HepG2 (cell line): ENCODE results near the gene NFKB1. TPM values are rescaled to one million over a fixed set of nuclear protein-coding genes. Genes with fewer than 3 reads are reported as not detected.

ENCODE experiments used
- ATAC-seq: fragments of 200-7000 bp; cut with Tn5 transposase; 3 replicates; pipeline ENCODE4 v1.9.1; 2020; ENCODE audit warnings: mild to moderate bottlenecking, moderate library complexity
- BruUV-seq: library from RNA; stranded (reverse); fragments of 400-500 nt; replicated peaks from 2 replicates; lab custom pipeline; 2021; lab: Mats Ljungman, UMichigan
- CTCF ChIA-PET: fragments of 300-600 bp; formaldehyde crosslinking; extraction: SDS; loops from one replicate; lab custom pipeline; 2021; ENCODE audit warnings: low total read pairs, inconsistent platforms, low intra/inter-chr PET ratio; lab: Yijun Ruan, JAX
- POLR2A ChIA-PET: fragments of 350-600 bp; sonication (Branson Sonifier 250); formaldehyde crosslinking; loops from one replicate; lab custom pipeline; 2020; ENCODE audit warnings: antibody characterized with exemption, inconsistent platforms; lab: Yijun Ruan, JAX
- DNase-seq: peaks from one replicate; pipeline ENCODE4 v3.0.0-alpha.2; 2015; ENCODE audit warnings: low spot score
- FAIRE-seq: peaks from 3 replicates; lab custom pipeline; 2011; peaks lifted over from hg19 to GRCh38; lab: Jason Lieb, UNC
- H2AFZ ChIP-seq: one replicate; pipeline ENCODE4 v1.6.1; 2011; ENCODE audit warnings: low read length, inconsistent platforms
- H3K27ac ChIP-seq: fragments of 300-600 bp; 3 replicates; pipeline ENCODE4 v1.8.0; 2011; ENCODE audit warnings: mixed run types, mild to moderate bottlenecking, mixed read lengths, low read length, inconsistent platforms; ENCODE audit not compliant: insufficient read depth; ENCODE audit errors: extremely low read length
- H3K27me3 ChIP-seq, 2 experiments: fragments of 200-600 bp in 1 of 2; 2 replicates in 1 of 2; 3 replicates in 1 of 2; pipeline versions ENCODE4 v1.6.0 to v1.8.0; 2011; ENCODE audit warnings: low read length in 2 of 2, mild to moderate bottlenecking in 2 of 2, moderate library complexity in 2 of 2, inconsistent platforms in 1 of 2; ENCODE audit not compliant: insufficient read depth in 2 of 2, control insufficient read depth in 1 of 2
- H3K36me3 ChIP-seq, 2 experiments: fragments of 200-600 bp in 1 of 2; replicated peaks in 1 of 2; 2 replicates in 1 of 2; 3 replicates in 1 of 2; pipeline versions ENCODE4 v1.5.1 to v1.8.0; 2011; ENCODE audit warnings: low read length in 2 of 2, inconsistent platforms in 1 of 2; ENCODE audit not compliant: insufficient read depth in 2 of 2, control insufficient read depth in 1 of 2
- H3K4me1 ChIP-seq: 2 replicates; pipeline ENCODE4 v1.5.1; 2012; ENCODE audit warnings: low read length, inconsistent platforms; ENCODE audit not compliant: insufficient read depth
- H3K4me2 ChIP-seq: 2 replicates; pipeline ENCODE4 v1.6.0; 2011; ENCODE audit warnings: low read depth, low read length, inconsistent platforms
- H3K4me3 ChIP-seq, 3 experiments: fragments of 200-600 bp in 1 of 3; sonication (generic), shearing (Covaris generic) in 1 of 3; replicated peaks in 1 of 3; 2 replicates each; pipeline ENCODE4 v1.5.1; 2011 to 2016; ENCODE audit warnings: low read length in 3 of 3, inconsistent platforms in 2 of 3, low read depth in 2 of 3, mild to moderate bottlenecking in 2 of 3, control low read depth in 1 of 3, mixed read lengths in 1 of 3; ENCODE audit not compliant: insufficient read depth in 1 of 3
- H3K79me2 ChIP-seq: one replicate; pipeline ENCODE4 v1.6.1; 2011; ENCODE audit warnings: low read length, inconsistent platforms; ENCODE audit not compliant: insufficient read depth
- H3K9ac ChIP-seq: 2 replicates; pipeline ENCODE4 v1.6.0; 2011; ENCODE audit warnings: mild to moderate bottlenecking, low read depth, low read length, inconsistent platforms; ENCODE audit not compliant: insufficient read depth
- H3K9me3 ChIP-seq: 2 replicates; pipeline ENCODE4 v1.5.1; 2012; ENCODE audit warnings: mild to moderate bottlenecking, low read length
- H4K20me1 ChIP-seq: 2 replicates; pipeline ENCODE4 v1.6.0; 2011; ENCODE audit warnings: inconsistent platforms, mild to moderate bottlenecking, low read length, moderate library complexity; ENCODE audit not compliant: insufficient read depth
- ADNP ChIP-seq: sonication (generic); formaldehyde crosslinking; IDR thresholded peaks from 2 replicates; pipeline ENCODE4 v1.4.0; 2020; ENCODE audit warnings: missing genetic modification reagents
- FOXP4 ChIP-seq: sonication (generic); formaldehyde crosslinking; IDR thresholded peaks from 2 replicates; pipeline ENCODE4 v1.4.0; 2020; ENCODE audit warnings: missing genetic modification reagents
- GATAD1 ChIP-seq: IDR thresholded peaks from 2 replicates; pipeline ENCODE4 v1.6.1; 2016; ENCODE audit warnings: missing genetic modification reagents, missing compliant biosample characterization
- MATR3 ChIP-seq: sonication (generic); formaldehyde crosslinking; IDR thresholded peaks from 2 replicates; pipeline ENCODE4 v1.4.0; 2020; ENCODE audit warnings: missing genetic modification reagents
- NR2F1 ChIP-seq, 2 experiments: fragments of 450-650 bp in 1 of 2; formaldehyde crosslinking in 1 of 2; IDR thresholded peaks; 2 replicates each; pipeline versions ENCODE4 v1.5.0 to v1.6.1; 2016 to 2020; ENCODE audit warnings: mild to moderate bottlenecking in 1 of 2, missing compliant biosample characterization in 1 of 2, missing genetic modification reagents in 1 of 2, moderate library complexity in 1 of 2
- RBFOX2 ChIP-seq: fragments of 200-400 bp; formaldehyde crosslinking; IDR thresholded peaks from 2 replicates; pipeline ENCODE4 v1.6.1; 2017; ENCODE audit warnings: low read depth, mild to moderate bottlenecking, low read length
- SKI ChIP-seq: fragments of 450-650 bp; IDR thresholded peaks from one replicate; pipeline ENCODE4 v1.6.1; 2018; ENCODE audit warnings: mild to moderate bottlenecking; ENCODE audit not compliant: partially characterized antibody
- SRY ChIP-seq: sonication (generic); formaldehyde crosslinking; IDR thresholded peaks from 2 replicates; pipeline ENCODE4 v1.8.0; 2022; ENCODE audit warnings: mild to moderate bottlenecking, missing genetic modification reagents
- ZBTB7A ChIP-seq: sonication (generic); formaldehyde crosslinking; IDR thresholded peaks from 2 replicates; pipeline ENCODE4 v1.8.0; 2022; ENCODE audit warnings: mild to moderate bottlenecking, missing genetic modification reagents
- ZBTB7B ChIP-seq: sonication (generic); formaldehyde crosslinking; IDR thresholded peaks from 2 replicates; pipeline ENCODE4 v1.4.0; 2020; ENCODE audit warnings: missing genetic modification reagents
- ZNF354B ChIP-seq: sonication (generic); formaldehyde crosslinking; IDR thresholded peaks from 2 replicates; pipeline ENCODE4 v1.8.0; 2022; ENCODE audit warnings: mild to moderate bottlenecking, missing genetic modification reagents
- ZNF441 ChIP-seq: sonication (generic); formaldehyde crosslinking; IDR thresholded peaks from 2 replicates; pipeline ENCODE4 v1.7.0; 2021; ENCODE audit warnings: missing genetic modification reagents, borderline replicate concordance
- ZNF580 ChIP-seq: IDR thresholded peaks from 2 replicates; pipeline ENCODE4 v1.6.1; 2016; ENCODE audit warnings: low read depth, borderline replicate concordance
- WGBS: methylation state at CpG from one replicate; pipeline ENCODE4 v1.1.6; 2017; ENCODE audit warnings: low lambda C conversion rate; 5-methylcytosine and 5-hydroxymethylcytosine counted together
- in situ Hi-C: cut with HindIII; loops from 2 replicates; pipeline ENCODE4 v1.10.0; 2017; ENCODE audit warnings: low pct_unique_long_range_greater_than_20kb; ENCODE audit not compliant: extremely low pct_ligation_motif_present
- intact Hi-C: fragments of 100-400 bp; cut with micrococcal nuclease; formaldehyde crosslinking; loops from one replicate; pipeline ENCODE4 v1.10.0; 2022; ENCODE audit not compliant: unreplicated experiment
- polyA plus RNA-seq, 8 experiments: library from polyadenylated mRNA; depleted of rRNA in 3 of 8; stranded (reverse) in 7 of 8; unstranded in 1 of 8; fragments of >200 nt; fragmentation: Illumina TruSeq in 4 of 8; extraction: Trizol in 4 of 8; gene quantifications; 2 replicates each; pipeline versions ENCODE4 v1.2.1 to v1.2.3, GENCODE V29; 2011 to 2016; ENCODE audit warnings: low read depth in 4 of 8, missing spikeins in 1 of 8, mixed read lengths in 1 of 8; ENCODE audit not compliant: insufficient read depth in 1 of 8
- total RNA-seq, 5 experiments: library from RNA; depleted of rRNA; stranded (reverse); fragments of >200 nt; fragmentation: Illumina TruSeq; extraction: Trizol; gene quantifications; 2 replicates each; pipeline ENCODE4 v1.2.3, GENCODE V29; 2016; ENCODE audit warnings: low read depth in 1 of 5
- TF ChIP-seq, protein P1 (sequence below): sonication (generic); formaldehyde crosslinking; IDR thresholded peaks from 2 replicates; pipeline ENCODE4 v1.4.0; 2020; ENCODE audit warnings: mild to moderate bottlenecking, missing genetic modification reagents
- TF ChIP-seq, protein P2 (sequence below): sonication (generic); formaldehyde crosslinking; IDR thresholded peaks from 2 replicates; pipeline ENCODE4 v1.5.1; 2020; ENCODE audit warnings: missing genetic modification reagents, mild to moderate bottlenecking, borderline replicate concordance
- TF ChIP-seq, protein P3 (sequence below): IDR thresholded peaks from 2 replicates; pipeline ENCODE4 v1.6.1; 2016; ENCODE audit warnings: mild to moderate bottlenecking
- TF ChIP-seq, protein P4 (sequence below): sonication (generic); formaldehyde crosslinking; IDR thresholded peaks from 2 replicates; pipeline ENCODE4 v1.5.0; 2020; ENCODE audit warnings: missing genetic modification reagents

NFKB1 gene
- total and polyA plus RNA-seq, 2 of the 13 experiments (the other 11 are each of a cell fraction or from before 2014, with no cell fraction given), result 15.4 to 31.6 TPM

DNA sequence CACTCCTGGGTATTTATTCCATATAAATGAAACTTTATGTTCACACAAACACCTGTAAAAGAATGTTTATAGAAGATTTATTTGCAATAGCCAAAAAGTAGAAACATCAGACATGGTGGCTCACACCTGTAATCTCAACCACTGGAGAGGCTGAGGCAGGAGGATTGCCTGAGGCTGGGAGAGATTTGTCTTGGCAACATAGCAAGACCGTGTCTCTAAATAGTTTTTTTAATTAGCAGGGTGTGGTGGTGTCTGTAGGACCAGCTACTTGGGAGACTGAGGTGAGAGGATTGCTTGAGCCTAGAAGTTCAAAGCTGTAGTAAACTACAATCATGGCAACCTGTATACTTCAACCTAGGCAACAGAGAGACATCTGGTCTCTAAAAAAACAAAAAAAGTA, 27.7 kb upstream of the NFKB1 start:
- ChIA-PET CTCF (no interaction called here), POLR2A (no interaction called here)
- DNase-seq, result no peak
- Histone ChIP-seq H3K27me3 (no peaks in the 10 kb centered on the region), H3K9me3 (no peaks in the 10 kb centered on the region), H3K4me3 (no peak overlapping the region), H3K4me2 (no peak overlapping the region), H2AFZ (no peak overlapping the region), H3K27ac (no peak overlapping the region), H3K4me1 (peaks cover 32% of the 10 kb centered on the region), H3K36me3 (no peaks in the 10 kb centered on the region), H4K20me1 (no peaks in the 10 kb centered on the region), H3K79me2 (no peaks in the 10 kb centered on the region), H3K9ac (no peak overlapping the region)
- intact Hi-C loops (no loop called here), in situ Hi-C loops (no loop called here)
- TF ChIP-seq, protein P1, sequence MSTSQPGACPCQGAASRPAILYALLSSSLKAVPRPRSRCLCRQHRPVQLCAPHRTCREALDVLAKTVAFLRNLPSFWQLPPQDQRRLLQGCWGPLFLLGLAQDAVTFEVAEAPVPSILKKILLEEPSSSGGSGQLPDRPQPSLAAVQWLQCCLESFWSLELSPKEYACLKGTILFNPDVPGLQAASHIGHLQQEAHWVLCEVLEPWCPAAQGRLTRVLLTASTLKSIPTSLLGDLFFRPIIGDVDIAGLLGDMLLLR (CRISPR knock-in tag), result no peak
- TF ChIP-seq, protein P2, sequence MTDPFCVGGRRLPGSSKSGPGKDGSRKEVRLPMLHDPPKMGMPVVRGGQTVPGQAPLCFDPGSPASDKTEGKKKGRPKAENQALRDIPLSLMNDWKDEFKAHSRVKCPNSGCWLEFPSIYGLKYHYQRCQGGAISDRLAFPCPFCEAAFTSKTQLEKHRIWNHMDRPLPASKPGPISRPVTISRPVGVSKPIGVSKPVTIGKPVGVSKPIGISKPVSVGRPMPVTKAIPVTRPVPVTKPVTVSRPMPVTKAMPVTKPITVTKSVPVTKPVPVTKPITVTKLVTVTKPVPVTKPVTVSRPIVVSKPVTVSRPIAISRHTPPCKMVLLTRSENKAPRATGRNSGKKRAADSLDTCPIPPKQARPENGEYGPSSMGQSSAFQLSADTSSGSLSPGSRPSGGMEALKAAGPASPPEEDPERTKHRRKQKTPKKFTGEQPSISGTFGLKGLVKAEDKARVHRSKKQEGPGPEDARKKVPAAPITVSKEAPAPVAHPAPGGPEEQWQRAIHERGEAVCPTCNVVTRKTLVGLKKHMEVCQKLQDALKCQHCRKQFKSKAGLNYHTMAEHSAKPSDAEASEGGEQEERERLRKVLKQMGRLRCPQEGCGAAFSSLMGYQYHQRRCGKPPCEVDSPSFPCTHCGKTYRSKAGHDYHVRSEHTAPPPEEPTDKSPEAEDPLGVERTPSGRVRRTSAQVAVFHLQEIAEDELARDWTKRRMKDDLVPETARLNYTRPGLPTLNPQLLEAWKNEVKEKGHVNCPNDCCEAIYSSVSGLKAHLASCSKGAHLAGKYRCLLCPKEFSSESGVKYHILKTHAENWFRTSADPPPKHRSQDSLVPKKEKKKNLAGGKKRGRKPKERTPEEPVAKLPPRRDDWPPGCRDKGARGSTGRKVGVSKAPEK (CRISPR knock-in tag), result no peak
- TF ChIP-seq ZNF580 (CRISPR knock-in tag), result no peak
- TF ChIP-seq, protein P3, sequence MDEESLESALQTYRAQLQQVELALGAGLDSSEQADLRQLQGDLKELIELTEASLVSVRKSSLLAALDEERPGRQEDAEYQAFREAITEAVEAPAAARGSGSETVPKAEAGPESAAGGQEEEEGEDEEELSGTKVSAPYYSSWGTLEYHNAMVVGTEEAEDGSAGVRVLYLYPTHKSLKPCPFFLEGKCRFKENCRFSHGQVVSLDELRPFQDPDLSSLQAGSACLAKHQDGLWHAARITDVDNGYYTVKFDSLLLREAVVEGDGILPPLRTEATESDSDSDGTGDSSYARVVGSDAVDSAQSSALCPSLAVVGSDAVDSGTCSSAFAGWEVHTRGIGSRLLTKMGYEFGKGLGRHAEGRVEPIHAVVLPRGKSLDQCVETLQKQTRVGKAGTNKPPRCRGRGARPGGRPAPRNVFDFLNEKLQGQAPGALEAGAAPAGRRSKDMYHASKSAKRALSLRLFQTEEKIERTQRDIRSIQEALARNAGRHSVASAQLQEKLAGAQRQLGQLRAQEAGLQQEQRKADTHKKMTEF (CRISPR knock-in tag), result no peak
- no peak for TF ChIP-seq SKI
- no peak for TF ChIP-seq MATR3 (CRISPR knock-in tag)
- TF ChIP-seq RBFOX2, result no peak
- TF ChIP-seq, protein P4, sequence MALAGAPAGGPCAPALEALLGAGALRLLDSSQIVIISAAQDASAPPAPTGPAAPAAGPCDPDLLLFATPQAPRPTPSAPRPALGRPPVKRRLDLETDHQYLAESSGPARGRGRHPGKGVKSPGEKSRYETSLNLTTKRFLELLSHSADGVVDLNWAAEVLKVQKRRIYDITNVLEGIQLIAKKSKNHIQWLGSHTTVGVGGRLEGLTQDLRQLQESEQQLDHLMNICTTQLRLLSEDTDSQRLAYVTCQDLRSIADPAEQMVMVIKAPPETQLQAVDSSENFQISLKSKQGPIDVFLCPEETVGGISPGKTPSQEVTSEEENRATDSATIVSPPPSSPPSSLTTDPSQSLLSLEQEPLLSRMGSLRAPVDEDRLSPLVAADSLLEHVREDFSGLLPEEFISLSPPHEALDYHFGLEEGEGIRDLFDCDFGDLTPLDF (CRISPR knock-in tag), result no peak
- no peak for TF ChIP-seq SRY (CRISPR knock-in tag)
- TF ChIP-seq FOXP4, result no peak
- TF ChIP-seq NR2F1 (CRISPR knock-in tag; IDR thresholded peaks at IDR 0.05), result no peak
- TF ChIP-seq ZNF354B (CRISPR knock-in tag), result no peak
- TF ChIP-seq ZBTB7B (CRISPR knock-in tag), result no peak
- TF ChIP-seq ZNF441 (CRISPR knock-in tag), result no peak
- TF ChIP-seq GATAD1 (CRISPR knock-in tag), result no peak
- no peak for TF ChIP-seq ZBTB7A (CRISPR knock-in tag)
- no peak for TF ChIP-seq ADNP
- no peak for FAIRE-seq
- BruUV-seq, result no TSS peak
- WGBS, result 0% methylated on average over 1 of the region's 1 CpG
- no peak for ATAC-seq
